A673 (cell line): ENCODE results near the gene ARL16. TPM values are rescaled to one million over a fixed set of nuclear protein-coding genes. Genes with fewer than 3 reads are reported as not detected.

Experiments used
- Bru-seq: library from RNA; stranded (reverse); fragments of 400-500 nt; gene quantifications from one replicate; lab custom pipeline; 2021; lab: Mats Ljungman, UMichigan
- BruChase-seq, 2 experiments: library from RNA; stranded (reverse); fragments of 400-500 nt; gene quantifications; one replicate each; lab custom pipeline; 2021; lab: Mats Ljungman, UMichigan
- BruUV-seq: library from RNA; stranded (reverse); fragments of 400-500 nt; replicated peaks from 2 replicates; lab custom pipeline; 2021; lab: Mats Ljungman, UMichigan
- CTCF ChIA-PET: fragments of 300-600 bp; sonication (Branson Sonifier 250); formaldehyde crosslinking; loops from one replicate; lab custom pipeline; 2022; ENCODE audit warnings: antibody characterized with exemption; lab: Charles Lee
- POLR2A ChIA-PET: fragments of 300-600 bp; sonication (Branson Sonifier 250); formaldehyde crosslinking; loops from one replicate; lab custom pipeline; 2022; ENCODE audit warnings: antibody characterized with exemption; ENCODE audit not compliant: low non-redundant PET; lab: Charles Lee
- DNase-seq: peaks from one replicate; pipeline ENCODE4 v3.0.0-alpha.2; 2015; ENCODE audit warnings: low spot score
- H3K27ac ChIP-seq: fragments of 200-600 bp; sonication (generic); 2 replicates; pipeline ENCODE4 v1.5.1; 2016; ENCODE audit warnings: mixed run types, low read depth, mild to moderate bottlenecking, mixed read lengths, antibody characterized with exemption, low read length; ENCODE audit not compliant: poor library complexity, severe bottlenecking
- H3K27me3 ChIP-seq: fragments of 200-600 bp; sonication (generic); replicated peaks from 2 replicates; pipeline ENCODE4 v1.6.1; 2017; ENCODE audit warnings: mixed run types, low read depth, mild to moderate bottlenecking, mixed read lengths, antibody characterized with exemption, low read length; ENCODE audit not compliant: insufficient read depth, poor library complexity
- H3K36me3 ChIP-seq: fragments of 200-600 bp; sonication (generic); 2 replicates; pipeline ENCODE4 v1.6.1; 2016; ENCODE audit warnings: mixed run types, mild to moderate bottlenecking, mixed read lengths, antibody characterized with exemption, low read length; ENCODE audit not compliant: insufficient read depth, poor library complexity, severe bottlenecking
- H3K4me1 ChIP-seq: fragments of 200-600 bp; sonication (generic); 2 replicates; pipeline ENCODE4 v1.6.1; 2017; ENCODE audit warnings: mixed run types, mild to moderate bottlenecking, mixed read lengths, antibody characterized with exemption, low read length; ENCODE audit not compliant: insufficient read depth, poor library complexity, severe bottlenecking
- H3K4me3 ChIP-seq: fragments of 200-600 bp; sonication (generic); 2 replicates; pipeline ENCODE4 v1.5.1; 2016; ENCODE audit warnings: low read depth, mixed run types, mild to moderate bottlenecking, mixed read lengths, low read length; ENCODE audit not compliant: poor library complexity, severe bottlenecking
- H3K9me3 ChIP-seq: fragments of 200-600 bp; sonication (generic); 2 replicates; pipeline ENCODE4 v1.6.1; 2016; ENCODE audit warnings: mixed run types, low read depth, mild to moderate bottlenecking, mixed read lengths, antibody characterized with exemption, low read length; ENCODE audit not compliant: poor library complexity, severe bottlenecking
- CTCF ChIP-seq: fragments of 300-800, 200-600 bp; sonication (generic); conservative IDR thresholded peaks from 2 replicates; pipeline ENCODE4 v1.5.1; 2017; ENCODE audit warnings: low read depth, mild to moderate bottlenecking, antibody characterized with exemption, low read length, moderate library complexity, mixed read lengths
- EZH2 ChIP-seq: fragments of 200-600 bp; sonication (generic); IDR thresholded peaks from 2 replicates; pipeline ENCODE4 v1.6.1; 2017; ENCODE audit warnings: borderline replicate concordance, low read depth, mild to moderate bottlenecking, mixed read lengths, antibody characterized with exemption, low read length; ENCODE audit not compliant: poor library complexity, severe bottlenecking
- intact Hi-C: fragments of 100-400 bp; cut with micrococcal nuclease; formaldehyde crosslinking; loops from one replicate; pipeline ENCODE4 v1.10.0; 2022; ENCODE audit not compliant: unreplicated experiment
- long read RNA-seq: library from polyadenylated mRNA; stranded (forward); transcript quantifications from one replicate; pipeline ENCODE4 v2.0.0, GENCODE V29; 2022
- total RNA-seq: library from RNA; stranded (reverse); gene quantifications from 2 replicates; pipeline ENCODE4 v1.2.3, GENCODE V29; 2021

ARL16 gene
- total RNA-seq (62.8 and 67.4 TPM in 2 replicates), Bru-seq, nascent RNA (percentile 90 among the genes with signal in this experiment), BruChase-seq, experiment 1, labeled RNA remaining after a 2-hour chase (percentile 93 among the genes with signal in this experiment), BruChase-seq, experiment 2, labeled RNA remaining after a 6-hour chase (percentile 93 among the genes with signal in this experiment)
- long read RNA-seq, transcript ARL16-202 (4 exons, 768 nt), result minor isoform, 6 of 88 reads
- long read RNA-seq, transcript ARL16-201 (5 exons, 1,227 nt), result major isoform, 47 of 88 reads
- long read RNA-seq, partial matches to known transcripts, result 7 of 88 reads
- long read RNA-seq, other reads (novel, unspliced or antisense), result 19 of 88 reads

- no TSS peak for BruUV-seq
- Histone ChIP-seq H3K27me3 (no peaks in the 10 kb centered on the region), H3K4me3 (peak within 1 kb of the TSS; percentile 93), H3K9me3 (no peaks in the 10 kb centered on the region), H3K4me1 (peaks cover 25% of the 10 kb centered on the region), H3K36me3 (peaks cover 32% of the 10 kb centered on the region), H3K27ac (peak within 1 kb of the TSS; percentile 90)
- peak; percentile 100 for DNase-seq
- TF ChIP-seq EZH2, result no peak
- no peak for TF ChIP-seq CTCF
- POLR2A ChIA-PET, result no interaction called here
- intact Hi-C loops, result no loop called here
- CTCF ChIA-PET, result interaction anchor here (0.7 to 1.0 kb wide), 2 partner anchors 10 to 280 kb away, joined by 3 to 5 read pairs; no protein-coding TSS in a partner anchor
Observed at GRCh38 chr17:81683584-81684441, at the start of gene ARL16, which contains the start of gene HGS. TSS of gene ARL16 (minus strand) at chr17:81683797. CDS start at chr17:81683753, 44 bp downstream. TSS of gene HGS (plus strand) at chr17:81684011. CDS start at chr17:81684067, 56 bp downstream.

GRCh38 chr17:81727324-81728031, 43.9 kb upstream of the ARL16 start:
- Histone ChIP-seq H3K9me3 (no peaks in the 10 kb centered on the region), H3K27ac (no peak overlapping the region), H3K4me3 (no peak overlapping the region), H3K36me3 (no peaks in the 10 kb centered on the region), H3K4me1 (peaks cover 20% of the 10 kb centered on the region), H3K27me3 (no peaks in the 10 kb centered on the region)
- ChIA-PET CTCF (interaction anchor here (0.5 kb wide), 1 partner anchor 52 kb away, joined by 4 read pairs; no protein-coding TSS in a partner anchor), POLR2A (interaction anchor here (0.6 kb wide), 1 partner anchor 197 kb away, joined by 4 read pairs; no protein-coding TSS in a partner anchor)
- no peak for DNase-seq
- intact Hi-C loops, result no loop called here
- TF ChIP-seq CTCF (no peak), EZH2 (no peak)
- BruUV-seq, result no TSS peak

- no peaks in the 10 kb centered on the region for H3K9me3 ChIP-seq
- no TSS peak for BruUV-seq
- no peaks in the 10 kb centered on the region for H3K27me3 ChIP-seq
- TF ChIP-seq CTCF (no peak), EZH2 (no peak)
- H3K4me3 ChIP-seq, result no peak overlapping the region
- H3K4me1 ChIP-seq, result peaks cover 12% of the 10 kb centered on the region
- H3K27ac ChIP-seq, result no peak overlapping the region
- H3K36me3 ChIP-seq, result no peaks in the 10 kb centered on the region
- CTCF ChIA-PET, result no interaction called here
- POLR2A ChIA-PET, result no interaction called here
- intact Hi-C loops, result no loop called here
- no peak for DNase-seq
Observed at GRCh38 chr17:81726004-81726403, 42.4 kb upstream of the ARL16 start.
